WTC11 (cell line): Measurements from ENCODE around the gene CMKLR1. TPM values are rescaled to one million over a fixed set of nuclear protein-coding genes. Genes with fewer than 3 reads are reported as not detected.

ENCODE experiments used
- ATAC-seq: fragments of 200-7000 bp; cut with Tn5 transposase; 2 replicates; pipeline ENCODE4 v1.10.0; 2021; ENCODE audit warnings: mild to moderate bottlenecking, moderate library complexity
- CTCF ChIA-PET: fragments of 300-600 bp; sonication (Branson Sonifier 250); formaldehyde crosslinking; loops from one replicate; lab custom pipeline; 2021; ENCODE audit warnings: antibody characterized with exemption; lab: Charles Lee
- POLR2A ChIA-PET: fragments of 350-600 bp; sonication (Branson Sonifier 250); formaldehyde crosslinking; loops from one replicate; lab custom pipeline; 2021; ENCODE audit warnings: antibody characterized with exemption; lab: Charles Lee
- DNase-seq: peaks from one replicate; pipeline ENCODE4 v3.0.0; 2021; ENCODE audit warnings: low spot score
- H3K27ac Mint-ChIP-seq: 2 replicates; pipeline ENCODE4 v1.8.0; 2021; ENCODE audit warnings: mixed read lengths
- H3K27me3 Mint-ChIP-seq: 2 replicates; pipeline ENCODE4 v1.8.0; 2021; ENCODE audit warnings: low read depth, mild to moderate bottlenecking, moderate library complexity, mixed read lengths
- H3K36me3 Mint-ChIP-seq: 2 replicates; pipeline ENCODE4 v1.8.0; 2021; ENCODE audit warnings: mixed read lengths
- H3K4me1 Mint-ChIP-seq: 2 replicates; pipeline ENCODE4 v1.8.0; 2022; ENCODE audit warnings: mixed read lengths
- H3K4me3 Mint-ChIP-seq: 2 replicates; pipeline ENCODE4 v1.8.0; 2021; ENCODE audit warnings: mild to moderate bottlenecking, moderate library complexity, mixed read lengths
- H3K9me3 Mint-ChIP-seq: 2 replicates; pipeline ENCODE4 v1.8.0; 2021; ENCODE audit warnings: mixed read lengths
- FOXK1 ChIP-seq: sonication (generic); formaldehyde crosslinking; IDR thresholded peaks from 2 replicates; pipeline ENCODE4 v1.8.0; 2022; ENCODE audit warnings: mild to moderate bottlenecking, moderate library complexity, missing genetic modification reagents
- FOXP4 ChIP-seq: sonication (generic); formaldehyde crosslinking; IDR thresholded peaks from 2 replicates; pipeline ENCODE4 v1.8.0; 2022; ENCODE audit warnings: mild to moderate bottlenecking, missing genetic modification reagents
- HMGA2 ChIP-seq: fragments of 250-450 bp; sonication (Bioruptor Pico); IDR thresholded peaks from 2 replicates; pipeline ENCODE4 v1.4.0; 2021; ENCODE audit warnings: mild to moderate bottlenecking, moderate library complexity
- NFE2L1 ChIP-seq: sonication (generic); formaldehyde crosslinking; IDR thresholded peaks from 2 replicates; pipeline ENCODE4 v1.8.1; 2023; ENCODE audit warnings: missing genetic modification reagents
- SMAD3 ChIP-seq: sonication (generic); formaldehyde crosslinking; IDR thresholded peaks from 2 replicates; pipeline ENCODE4 v1.8.0; 2022; ENCODE audit warnings: missing genetic modification reagents, mild to moderate bottlenecking, borderline replicate concordance
- USF1 ChIP-seq: sonication (generic); formaldehyde crosslinking; IDR thresholded peaks from 2 replicates; pipeline ENCODE4 v1.8.0; 2022; ENCODE audit warnings: mild to moderate bottlenecking, missing genetic modification reagents
- ZNF121 ChIP-seq: sonication (generic); formaldehyde crosslinking; IDR thresholded peaks from 2 replicates; pipeline ENCODE4 v1.8.0; 2023; ENCODE audit warnings: missing genetic modification reagents
- ZNF219 ChIP-seq: sonication (generic); formaldehyde crosslinking; IDR thresholded peaks from 2 replicates; pipeline ENCODE4 v1.8.0; 2023; ENCODE audit warnings: missing genetic modification reagents, mild to moderate bottlenecking, borderline replicate concordance
- total RNA-seq: library from RNA; stranded (reverse); gene quantifications from 3 replicates; pipeline ENCODE4 v1.2.3, GENCODE V29; 2021
- TF ChIP-seq, protein P1 (sequence below): sonication (generic); formaldehyde crosslinking; IDR thresholded peaks from 2 replicates; pipeline ENCODE4 v1.8.1; 2023; ENCODE audit warnings: mild to moderate bottlenecking, moderate library complexity, missing genetic modification reagents
- TF ChIP-seq, protein P2 (sequence below): sonication (generic); formaldehyde crosslinking; IDR thresholded peaks from 2 replicates; pipeline ENCODE4 v1.8.0; 2022; ENCODE audit warnings: mild to moderate bottlenecking, missing genetic modification reagents
- TF ChIP-seq, protein P3 (sequence below): fragments of 200-600 bp; IDR thresholded peaks from 2 replicates; pipeline ENCODE4 v1.8.0; 2022; ENCODE audit warnings: antibody characterized with exemption

Gene CMKLR1
- total RNA-seq, 1 experiment from 2014 or later: 1.6 TPM

GRCh38 chr12:108378926-108379325, 39.8 kb upstream of the CMKLR1 start (continued):
- TF ChIP-seq, protein P1, sequence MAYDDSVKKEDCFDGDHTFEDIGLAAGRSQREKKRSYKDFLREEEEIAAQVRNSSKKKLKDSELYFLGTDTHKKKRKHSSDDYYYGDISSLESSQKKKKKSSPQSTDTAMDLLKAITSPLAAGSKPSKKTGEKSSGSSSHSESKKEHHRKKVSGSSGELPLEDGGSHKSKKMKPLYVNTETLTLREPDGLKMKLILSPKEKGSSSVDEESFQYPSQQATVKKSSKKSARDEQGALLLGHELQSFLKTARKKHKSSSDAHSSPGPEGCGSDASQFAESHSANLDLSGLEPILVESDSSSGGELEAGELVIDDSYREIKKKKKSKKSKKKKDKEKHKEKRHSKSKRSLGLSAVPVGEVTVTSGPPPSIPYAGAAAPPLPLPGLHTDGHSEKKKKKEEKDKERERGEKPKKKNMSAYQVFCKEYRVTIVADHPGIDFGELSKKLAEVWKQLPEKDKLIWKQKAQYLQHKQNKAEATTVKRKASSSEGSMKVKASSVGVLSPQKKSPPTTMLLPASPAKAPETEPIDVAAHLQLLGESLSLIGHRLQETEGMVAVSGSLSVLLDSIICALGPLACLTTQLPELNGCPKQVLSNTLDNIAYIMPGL (CRISPR knock-in tag): no peak
- TF ChIP-seq ZNF219 (CRISPR knock-in tag): no peak

- Mint-ChIP-seq H3K9me3 (peaks cover 59% of the 10 kb centered on the region), H3K27me3 (no peaks in the 10 kb centered on the region; the same call in 1 of the 2 replicates), H3K4me1 (0 out of 2 replicates have a peak, but pooled peaks cover 4% of the 10 kb centered on the region), H3K27ac (no peak overlapping the region), H3K4me3 (no peak overlapping the region), H3K36me3 (peaks cover 50% of the 10 kb centered on the region)
- no peak for ATAC-seq
- CTCF ChIA-PET: no interaction called here
- POLR2A ChIA-PET: no interaction called here
- no peak for TF ChIP-seq FOXP4
- no peak for TF ChIP-seq ZNF121 (CRISPR knock-in tag)
- DNase-seq: no peak
These were observed 38.1 kb upstream of the CMKLR1 start for GRCh38 chr12:108377260-108377659.

DNA sequence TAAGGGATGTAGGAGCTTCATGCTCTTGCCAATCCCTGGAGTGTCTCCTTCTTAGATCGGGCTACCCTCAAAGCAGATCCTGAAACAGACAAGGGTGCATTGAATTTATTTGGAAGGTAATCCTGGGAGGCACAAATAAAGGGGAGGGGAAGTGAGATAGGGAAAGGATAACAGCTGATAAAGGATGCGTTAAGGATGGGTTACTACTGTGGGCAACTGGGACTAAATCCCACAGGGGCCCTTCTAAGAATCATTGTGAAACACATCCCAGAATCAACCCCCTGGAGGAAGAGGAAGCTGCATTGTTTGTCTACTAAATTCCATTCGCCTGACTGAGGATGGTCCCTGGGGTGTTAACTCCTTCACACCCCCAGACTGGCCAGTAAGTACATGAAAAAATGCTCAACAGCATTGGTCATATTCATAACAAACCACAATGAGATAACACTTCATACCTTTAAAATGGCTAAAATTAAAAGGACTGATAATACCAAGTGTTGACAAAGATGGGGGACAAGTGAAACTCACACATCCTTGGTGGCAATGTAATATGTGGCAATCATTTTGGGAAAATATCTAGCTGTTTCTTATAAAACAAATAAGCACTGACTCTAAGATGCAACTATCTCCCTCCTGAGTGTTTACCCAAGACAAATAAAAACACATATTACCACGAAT, 37.0 kb upstream of the CMKLR1 start:
- H3K9me3 Mint-ChIP-seq: peaks cover 59% of the 10 kb centered on the region

DNA sequence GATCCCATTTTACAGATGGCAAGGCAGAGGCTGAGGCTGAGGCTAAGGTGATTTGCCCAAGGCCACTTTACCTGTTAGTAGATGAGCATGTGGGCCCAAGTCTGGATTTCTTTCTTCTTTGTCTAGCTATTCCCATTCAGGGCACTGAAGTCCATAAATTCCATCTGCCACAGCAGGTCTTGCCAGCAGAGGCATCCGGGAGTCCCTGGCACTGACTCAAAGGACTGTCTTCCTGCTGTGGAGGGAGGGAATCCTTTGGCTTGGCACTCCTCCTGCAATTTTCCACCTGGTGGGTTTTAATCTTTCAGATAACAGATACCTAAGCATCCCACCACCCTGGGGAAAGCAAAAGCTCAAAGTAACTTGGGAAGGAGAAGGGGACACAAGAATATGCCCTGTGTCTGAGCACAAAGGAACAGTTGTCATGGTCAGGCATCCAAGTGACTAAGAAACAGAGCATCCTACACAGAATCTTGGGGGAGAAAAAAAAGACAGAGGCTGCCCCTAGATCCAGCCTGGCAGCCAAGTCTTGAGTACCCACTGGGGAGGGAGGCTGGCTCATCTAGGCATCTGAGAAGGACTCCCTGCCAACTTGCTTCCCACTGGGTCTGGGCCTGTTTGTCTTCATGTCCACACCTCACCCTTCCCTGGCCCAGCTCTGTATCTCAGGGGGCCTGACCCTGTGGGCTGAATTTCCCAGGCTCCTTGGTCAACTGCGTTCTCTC, 35.6 kb upstream of the CMKLR1 start:
- H3K27ac Mint-ChIP-seq: no peak overlapping the region
- no peaks in the 10 kb centered on the region; the same call in 1 of the 2 replicates for H3K27me3 Mint-ChIP-seq
- peaks cover 59% of the 10 kb centered on the region for H3K9me3 Mint-ChIP-seq
- ATAC-seq (no peak), DNase-seq (no peak)
- ChIA-PET CTCF (no interaction called here), POLR2A (no interaction called here)
- peaks cover 3% of the 10 kb centered on the region for H3K4me1 Mint-ChIP-seq
- H3K4me3 Mint-ChIP-seq: no peak overlapping the region
- TF ChIP-seq NFE2L1 (CRISPR knock-in tag) (no peak), SMAD3 (CRISPR knock-in tag) (no peak)
- TF ChIP-seq, protein P2, sequence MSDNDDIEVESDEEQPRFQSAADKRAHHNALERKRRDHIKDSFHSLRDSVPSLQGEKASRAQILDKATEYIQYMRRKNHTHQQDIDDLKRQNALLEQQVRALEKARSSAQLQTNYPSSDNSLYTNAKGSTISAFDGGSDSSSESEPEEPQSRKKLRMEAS (CRISPR knock-in tag): no peak
- peaks cover 50% of the 10 kb centered on the region for H3K36me3 Mint-ChIP-seq

More for the DNA sequence above, 37.0 kb upstream of the CMKLR1 start:
- ChIA-PET CTCF (no interaction called here), POLR2A (no interaction called here)
- Mint-ChIP-seq H3K27ac (no peak overlapping the region), H3K27me3 (no peaks in the 10 kb centered on the region; the same call in 1 of the 2 replicates), H3K36me3 (peaks cover 50% of the 10 kb centered on the region), H3K4me3 (no peak overlapping the region), H3K4me1 (no peaks in the 10 kb centered on the region)
- TF ChIP-seq HMGA2 (CRISPR knock-in tag) (no peak), FOXK1 (CRISPR knock-in tag) (no peak), USF1 (CRISPR knock-in tag) (no peak)
- TF ChIP-seq, protein P3, sequence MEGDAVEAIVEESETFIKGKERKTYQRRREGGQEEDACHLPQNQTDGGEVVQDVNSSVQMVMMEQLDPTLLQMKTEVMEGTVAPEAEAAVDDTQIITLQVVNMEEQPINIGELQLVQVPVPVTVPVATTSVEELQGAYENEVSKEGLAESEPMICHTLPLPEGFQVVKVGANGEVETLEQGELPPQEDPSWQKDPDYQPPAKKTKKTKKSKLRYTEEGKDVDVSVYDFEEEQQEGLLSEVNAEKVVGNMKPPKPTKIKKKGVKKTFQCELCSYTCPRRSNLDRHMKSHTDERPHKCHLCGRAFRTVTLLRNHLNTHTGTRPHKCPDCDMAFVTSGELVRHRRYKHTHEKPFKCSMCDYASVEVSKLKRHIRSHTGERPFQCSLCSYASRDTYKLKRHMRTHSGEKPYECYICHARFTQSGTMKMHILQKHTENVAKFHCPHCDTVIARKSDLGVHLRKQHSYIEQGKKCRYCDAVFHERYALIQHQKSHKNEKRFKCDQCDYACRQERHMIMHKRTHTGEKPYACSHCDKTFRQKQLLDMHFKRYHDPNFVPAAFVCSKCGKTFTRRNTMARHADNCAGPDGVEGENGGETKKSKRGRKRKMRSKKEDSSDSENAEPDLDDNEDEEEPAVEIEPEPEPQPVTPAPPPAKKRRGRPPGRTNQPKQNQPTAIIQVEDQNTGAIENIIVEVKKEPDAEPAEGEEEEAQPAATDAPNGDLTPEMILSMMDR: no peak
- DNase-seq: no peak
- ATAC-seq: no peak
